ENCODE data around the gene WDR89.

- no peak for TF ChIP-seq CTCF (IDR thresholded peaks at IDR 0.05)
- no peak for TF ChIP-seq POLR2A (IDR thresholded peaks at IDR 0.05)
Measured at GRCh38 chr14:63598807-63599206, 42.9 kb downstream of the WDR89 start.
